Tibial nerve (tissue), 4 donors: ENCODE results near the gene RENBP.

Experiments used
- EP300 ChIP-seq, 2 donors: sonication (generic); formaldehyde crosslinking; IDR thresholded peaks; one replicate each; pipeline ENCODE4 v1.6.1; 2017; ENCODE audit warnings: antibody characterized with exemption in 2 of 2, mild to moderate bottlenecking in 1 of 2
- POLR2A ChIP-seq, 2 donors: fragments of 450-650 bp; IDR thresholded peaks; one replicate each; pipeline ENCODE4 v1.6.1; 2017; ENCODE audit warnings: antibody characterized with exemption in 2 of 2, mild to moderate bottlenecking in 2 of 2, moderate library complexity in 2 of 2
- TF ChIP-seq, protein P1 (sequence below), 5 experiments: fragments of 200-600 bp in 3 of 5; fragments of 450-650 bp in 2 of 5; sonication (generic) in 3 of 5; IDR thresholded peaks; one replicate each; pipeline ENCODE4 v1.5.1; 2016 to 2019; ENCODE audit warnings: antibody characterized with exemption in 5 of 5, mild to moderate bottlenecking in 3 of 5, moderate library complexity in 2 of 5

GRCh38 chrX:153948847-153949805 lies 4.7 kb upstream of the RENBP start:
- TF ChIP-seq, protein P1, sequence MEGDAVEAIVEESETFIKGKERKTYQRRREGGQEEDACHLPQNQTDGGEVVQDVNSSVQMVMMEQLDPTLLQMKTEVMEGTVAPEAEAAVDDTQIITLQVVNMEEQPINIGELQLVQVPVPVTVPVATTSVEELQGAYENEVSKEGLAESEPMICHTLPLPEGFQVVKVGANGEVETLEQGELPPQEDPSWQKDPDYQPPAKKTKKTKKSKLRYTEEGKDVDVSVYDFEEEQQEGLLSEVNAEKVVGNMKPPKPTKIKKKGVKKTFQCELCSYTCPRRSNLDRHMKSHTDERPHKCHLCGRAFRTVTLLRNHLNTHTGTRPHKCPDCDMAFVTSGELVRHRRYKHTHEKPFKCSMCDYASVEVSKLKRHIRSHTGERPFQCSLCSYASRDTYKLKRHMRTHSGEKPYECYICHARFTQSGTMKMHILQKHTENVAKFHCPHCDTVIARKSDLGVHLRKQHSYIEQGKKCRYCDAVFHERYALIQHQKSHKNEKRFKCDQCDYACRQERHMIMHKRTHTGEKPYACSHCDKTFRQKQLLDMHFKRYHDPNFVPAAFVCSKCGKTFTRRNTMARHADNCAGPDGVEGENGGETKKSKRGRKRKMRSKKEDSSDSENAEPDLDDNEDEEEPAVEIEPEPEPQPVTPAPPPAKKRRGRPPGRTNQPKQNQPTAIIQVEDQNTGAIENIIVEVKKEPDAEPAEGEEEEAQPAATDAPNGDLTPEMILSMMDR (IDR thresholded peaks at IDR 0.05), result no peak
- TF ChIP-seq POLR2A (IDR thresholded peaks at IDR 0.05) (no peak), EP300 (IDR thresholded peaks at IDR 0.05) (no peak)
